Glutamatergic neuron (in vitro differentiated cells): ENCODE measurements around the gene AGR2. TPM values are rescaled to one million over a fixed set of nuclear protein-coding genes. Genes with fewer than 3 reads are reported as not detected.
"Not testable (repeated sequence)": the region's sequence is repeated elsewhere in the genome, so short reads cannot be mapped to it uniquely, and the experiment has no call there.

ENCODE experiments used
- DNase-seq: peaks from one replicate; pipeline ENCODE4 v3.0.0; 2022
- H3K27ac Mint-ChIP-seq: one replicate; pipeline ENCODE4 v1.8.0; 2020; ENCODE audit warnings: mild to moderate bottlenecking, mixed read lengths, inconsistent platforms; ENCODE audit not compliant: unreplicated experiment
- H3K27me3 Mint-ChIP-seq: one replicate; pipeline ENCODE4 v1.8.0; 2020; ENCODE audit warnings: mild to moderate bottlenecking, moderate library complexity, mixed read lengths, inconsistent platforms; ENCODE audit not compliant: unreplicated experiment
- H3K36me3 Mint-ChIP-seq: one replicate; pipeline ENCODE4 v1.8.0; 2020; ENCODE audit warnings: mild to moderate bottlenecking, mixed read lengths, inconsistent platforms; ENCODE audit not compliant: unreplicated experiment
- H3K4me1 Mint-ChIP-seq: one replicate; pipeline ENCODE4 v1.8.0; 2020; ENCODE audit warnings: mild to moderate bottlenecking, low read depth, mixed read lengths, inconsistent platforms; ENCODE audit not compliant: unreplicated experiment
- H3K4me3 Mint-ChIP-seq: one replicate; pipeline ENCODE4 v1.8.0; 2020; ENCODE audit warnings: mild to moderate bottlenecking, mixed read lengths, inconsistent platforms; ENCODE audit not compliant: unreplicated experiment
- H3K9me3 Mint-ChIP-seq: one replicate; pipeline ENCODE4 v1.8.0; 2020; ENCODE audit warnings: mild to moderate bottlenecking, moderate library complexity, mixed read lengths, inconsistent platforms; ENCODE audit not compliant: unreplicated experiment
- CTCF ChIP-seq: fragments of 200-600 bp; sonication (generic); IDR thresholded peaks from one replicate; pipeline ENCODE4 v1.5.0; 2021; ENCODE audit not compliant: partially characterized antibody, unreplicated experiment
- long read RNA-seq: library from polyadenylated mRNA; unstranded; transcript quantifications from one replicate; pipeline ENCODE4 v2.0.0, GENCODE V29; 2020; ENCODE audit not compliant: unreplicated experiment
- total RNA-seq: library from RNA; stranded (reverse); fragmentation: NEBNext Ultra II Directional; extraction: Animal tissue kit (Norgen Biotek cat#: 25700); gene quantifications from one replicate; pipeline ENCODE4 v1.2.1, GENCODE V29; 2021; ENCODE audit not compliant: unreplicated experiment

The AGR2 gene
- not detected for total RNA-seq
- long read RNA-seq, result 0 reads

- Mint-ChIP-seq H3K36me3 (no peaks in the 10 kb centered on the region), H3K27me3 (no peaks in the 10 kb centered on the region), H3K4me1 (no peaks in the 10 kb centered on the region), H3K9me3 (peaks cover 2% of the 10 kb centered on the region), H3K27ac (no peak within 1 kb of the TSS), H3K4me3 (no peak within 1 kb of the TSS)
- DNase-seq, result no peak
- no peak for TF ChIP-seq CTCF
Measured at GRCh38 chr7:16804674-16805439, at the start of gene AGR2. Gene AGR2, minus strand, starts transcription at chr7:16804999. Its CDS starts 3,203 bp downstream, at chr7:16801796.

- H3K27ac Mint-ChIP-seq, H3K4me3 Mint-ChIP-seq, H3K4me1 Mint-ChIP-seq, H3K36me3 Mint-ChIP-seq, H3K27me3 Mint-ChIP-seq, H3K9me3 Mint-ChIP-seq, DNase-seq: not testable (repeated sequence)
Measured at GRCh38 chr7:16853189-16853588, 48.4 kb upstream of the AGR2 start.

- no peaks in the 10 kb centered on the region for H3K4me1 Mint-ChIP-seq
- H3K4me3 Mint-ChIP-seq, result no peak overlapping the region
Measured at GRCh38 chr7:16851829-16852228, 47.0 kb upstream of the AGR2 start.

GRCh38 chr7:16850614-16851466, 46.0 kb upstream of the AGR2 start:
- DNase-seq, result no peak
- no peak for TF ChIP-seq CTCF
- Mint-ChIP-seq H3K27ac (no peak overlapping the region), H3K4me3 (no peak overlapping the region), H3K9me3 (no peaks in the 10 kb centered on the region), H3K4me1 (no peaks in the 10 kb centered on the region), H3K36me3 (no peaks in the 10 kb centered on the region), H3K27me3 (peaks cover 2% of the 10 kb centered on the region)

More at GRCh38 chr7:16851829-16852228, 47.0 kb upstream of the AGR2 start:
- H3K27ac Mint-ChIP-seq, result no peak overlapping the region
- H3K27me3 Mint-ChIP-seq, result peaks cover 2% of the 10 kb centered on the region
- no peaks in the 10 kb centered on the region for H3K9me3 Mint-ChIP-seq
- H3K36me3 Mint-ChIP-seq, result no peaks in the 10 kb centered on the region
- no peak for DNase-seq
- no peak for TF ChIP-seq CTCF

GRCh38 chr7:16849296-16850148, 44.7 kb upstream of the AGR2 start:
- Mint-ChIP-seq H3K36me3 (no peaks in the 10 kb centered on the region), H3K4me1 (no peaks in the 10 kb centered on the region), H3K4me3 (no peak overlapping the region), H3K9me3 (no peaks in the 10 kb centered on the region), H3K27me3 (peaks cover 2% of the 10 kb centered on the region), H3K27ac (no peak overlapping the region)
- no peak for TF ChIP-seq CTCF
- no peak for DNase-seq
